Chondrocyte (in vitro differentiated cells): ENCODE data around the gene RND3. TPM values are rescaled to one million over a fixed set of nuclear protein-coding genes. Genes with fewer than 3 reads are reported as not detected.

Experiments used
- DNase-seq: peaks from one replicate; pipeline ENCODE4 v3.0.0; 2021; ENCODE audit warnings: mixed read lengths, low spot score
- H3K27ac Mint-ChIP-seq: one replicate; pipeline ENCODE4 v1.8.0; 2021; ENCODE audit warnings: mild to moderate bottlenecking, moderate library complexity, mixed read lengths; ENCODE audit not compliant: unreplicated experiment
- H3K27me3 Mint-ChIP-seq: 2 replicates; pipeline ENCODE4 v1.8.0; 2021; ENCODE audit warnings: low read depth, mixed read lengths
- H3K36me3 Mint-ChIP-seq: 2 replicates; pipeline ENCODE4 v1.8.0; 2021; ENCODE audit warnings: low read depth, mixed read lengths
- H3K4me1 Mint-ChIP-seq: 2 replicates; pipeline ENCODE4 v1.8.0; 2021; ENCODE audit warnings: low read depth, mild to moderate bottlenecking, mixed read lengths
- H3K4me3 Mint-ChIP-seq: one replicate; pipeline ENCODE4 v1.8.0; 2021; ENCODE audit warnings: mild to moderate bottlenecking, moderate library complexity, mixed read lengths; ENCODE audit not compliant: unreplicated experiment
- H3K9me3 Mint-ChIP-seq: 2 replicates; pipeline ENCODE4 v1.8.0; 2021; ENCODE audit warnings: low read depth, mixed read lengths
- CTCF ChIP-seq: fragments of 200-600 bp; sonication (generic); IDR thresholded peaks from 2 replicates; pipeline ENCODE4 v1.5.0; 2021; ENCODE audit warnings: antibody characterized with exemption, mild to moderate bottlenecking, moderate library complexity
- total RNA-seq: library from RNA; stranded (reverse); gene quantifications from 3 replicates; pipeline ENCODE4 v1.2.1, GENCODE V29; 2021

RND3 gene
- total RNA-seq, 1 donor from 2014 or later: 124 TPM

DNA sequence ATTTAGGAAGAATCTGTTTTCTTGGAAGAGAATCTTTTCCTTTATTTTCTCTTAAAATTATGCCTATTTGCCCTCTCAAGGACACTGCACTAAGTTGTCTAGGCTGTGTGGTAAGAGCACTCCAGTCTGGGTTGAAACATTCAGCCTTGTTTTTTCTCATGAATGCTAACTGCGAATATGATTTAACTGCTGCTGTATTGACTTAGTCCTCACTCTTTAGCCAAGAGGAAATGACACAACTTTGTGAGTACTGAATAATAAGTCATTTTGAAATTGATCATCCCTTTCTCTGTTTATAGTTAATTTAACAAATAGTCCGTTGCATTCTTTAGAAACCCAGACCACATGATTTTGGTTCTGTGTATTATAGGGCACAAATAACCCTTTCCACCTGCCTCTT, 4.5 kb upstream of the RND3 start:
- no peaks in the 10 kb centered on the region for H3K27me3 Mint-ChIP-seq
- DNase-seq: no peak
- no peaks in the 10 kb centered on the region for H3K36me3 Mint-ChIP-seq
- no peak overlapping the region for H3K4me3 Mint-ChIP-seq
- H3K9me3 Mint-ChIP-seq: no peaks in the 10 kb centered on the region
- TF ChIP-seq CTCF: no peak
- H3K4me1 Mint-ChIP-seq: peaks cover 45% of the 10 kb centered on the region
- H3K27ac Mint-ChIP-seq: peak overlapping the region; percentile 50

DNA sequence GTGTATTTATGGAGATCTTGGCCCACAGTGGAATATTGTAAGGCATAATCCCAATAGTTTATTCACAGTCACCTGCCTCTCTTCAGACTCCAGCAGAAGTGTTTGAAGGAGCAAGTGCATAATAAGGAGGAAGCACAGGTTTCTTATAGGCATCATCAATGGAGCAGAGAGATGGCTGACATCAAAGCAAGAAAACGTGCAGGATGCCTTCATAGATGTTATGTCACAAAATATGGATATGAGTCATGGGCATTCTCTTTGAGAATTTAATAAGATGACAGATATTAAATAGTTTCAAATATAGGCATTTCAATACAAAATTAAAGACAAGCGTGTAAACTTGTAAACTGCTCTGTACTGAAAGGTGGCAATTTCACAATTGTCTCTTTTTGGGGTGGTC, 4.0 kb upstream of the RND3 start:
- Mint-ChIP-seq H3K27ac (peak overlapping the region; percentile 50), H3K9me3 (no peaks in the 10 kb centered on the region), H3K4me1 (peaks cover 40% of the 10 kb centered on the region), H3K4me3 (no peak overlapping the region), H3K27me3 (no peaks in the 10 kb centered on the region), H3K36me3 (peaks cover 4% of the 10 kb centered on the region)
- DNase-seq: no peak
- TF ChIP-seq CTCF: no peak

DNA sequence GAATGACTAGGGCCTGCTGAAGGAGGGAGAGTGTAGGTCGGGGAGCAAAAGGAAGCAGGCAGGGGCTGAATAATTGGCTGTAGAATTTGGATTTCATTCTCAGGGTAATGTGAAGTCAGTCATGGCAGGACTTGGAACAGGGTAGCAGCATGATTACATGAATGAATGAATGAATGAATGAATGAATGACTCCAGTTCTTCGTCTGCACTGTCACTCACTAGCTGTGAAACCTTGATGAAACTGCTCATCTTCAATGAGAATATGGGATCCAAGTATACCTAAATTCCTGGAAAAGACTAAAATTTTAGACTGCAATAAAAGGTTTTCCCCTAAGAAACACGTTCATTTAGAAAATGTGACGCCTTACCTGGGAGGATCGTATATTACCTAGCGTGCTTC, 3.0 kb upstream of the RND3 start:
- DNase-seq: no peak
- TF ChIP-seq CTCF: no peak
- no peak overlapping the region for H3K27ac Mint-ChIP-seq

GRCh38 chr2:150486539-150487484, 655 bp downstream of the RND3 start:
- no peak for TF ChIP-seq CTCF
- DNase-seq: no peak
- Mint-ChIP-seq H3K4me3 (peak overlapping the region; percentile 99), H3K27me3 (no peaks in the 10 kb centered on the region), H3K9me3 (no peaks in the 10 kb centered on the region), H3K27ac (peak overlapping the region; percentile 98), H3K4me1 (peaks cover 38% of the 10 kb centered on the region), H3K36me3 (peaks cover 9% of the 10 kb centered on the region)

More for the DNA sequence above, 3.0 kb upstream of the RND3 start:
- H3K4me1 Mint-ChIP-seq: peaks cover 30% of the 10 kb centered on the region
- H3K4me3 Mint-ChIP-seq: no peak overlapping the region
- H3K9me3 Mint-ChIP-seq: no peaks in the 10 kb centered on the region
- peaks cover 8% of the 10 kb centered on the region for H3K36me3 Mint-ChIP-seq
- H3K27me3 Mint-ChIP-seq: no peaks in the 10 kb centered on the region

GRCh38 chr2:150485871-150486538, 1.5 kb downstream of the RND3 start:
- Mint-ChIP-seq H3K9me3 (no peaks in the 10 kb centered on the region), H3K27ac (peak overlapping the region; percentile 98), H3K36me3 (peaks cover 9% of the 10 kb centered on the region), H3K4me3 (peak overlapping the region; percentile 99), H3K4me1 (peaks cover 41% of the 10 kb centered on the region), H3K27me3 (no peaks in the 10 kb centered on the region)
- peak; percentile 91 for DNase-seq
- TF ChIP-seq CTCF: peak; percentile 46
